OCI-LY3 (cell line): ENCODE measurements around the gene FBXO2.

Experiments
- H2AFZ ChIP-seq: fragments of 200-600, 300-600 bp; shearing (Covaris generic); 2 replicates; pipeline ENCODE4 v1.6.0; 2014; ENCODE audit warnings: antibody characterized with exemption, low read depth, low read length
- H3K27ac ChIP-seq: fragments of 200-600, 300-600 bp; sonication (generic); 2 replicates; pipeline ENCODE4 v1.5.1; 2014; ENCODE audit warnings: mild to moderate bottlenecking, low read length, moderate library complexity, mixed read lengths
- H3K27me3 ChIP-seq: fragments of 200-600, 300-600 bp; sonication (generic); 2 replicates; pipeline ENCODE4 v1.6.1; 2014; ENCODE audit warnings: low read depth, low read length, mixed read lengths
- H3K36me3 ChIP-seq: fragments of 200-600, 300-600 bp; sonication (generic); replicated peaks from 2 replicates; pipeline ENCODE3; 2014; ENCODE audit warnings: low read depth, low read length, mixed read lengths
- H3K4me1 ChIP-seq: fragments of 300-600, 200-600 bp; sonication (generic); 2 replicates; pipeline ENCODE4 v1.6.1; 2014; ENCODE audit warnings: low read length, mixed read lengths
- H3K4me2 ChIP-seq: fragments of 200-600, 300-600 bp; sonication (generic); 2 replicates; pipeline ENCODE4 v1.6.1; 2014; ENCODE audit warnings: low read length, mixed read lengths
- H3K4me3 ChIP-seq: fragments of 300-600, 200-600 bp; sonication (generic); 2 replicates; pipeline ENCODE4 v1.5.1; 2014; ENCODE audit warnings: antibody characterized with exemption, mild to moderate bottlenecking, low read length, moderate library complexity
- H3K79me2 ChIP-seq: fragments of 300-600, 200-600 bp; shearing (Covaris generic); 2 replicates; pipeline ENCODE4 v1.6.1; 2014; ENCODE audit warnings: mild to moderate bottlenecking, low read length, mixed read lengths
- H3K9ac ChIP-seq: fragments of 300-600, 200-600 bp; shearing (Covaris generic); 2 replicates; pipeline ENCODE4 v1.6.0; 2014; ENCODE audit warnings: mild to moderate bottlenecking, low read length, moderate library complexity
- H3K9me3 ChIP-seq: fragments of 200-600, 300-600 bp; shearing (Covaris generic); 2 replicates; pipeline ENCODE4 v1.6.1; 2014; ENCODE audit warnings: low read length, mixed read lengths; ENCODE audit not compliant: insufficient read depth
- H4K20me1 ChIP-seq: fragments of 200-600, 300-600 bp; sonication (generic); 2 replicates; pipeline ENCODE4 v1.6.1; 2016; ENCODE audit warnings: low read length, mixed read lengths; ENCODE audit not compliant: insufficient read depth
- CTCF ChIP-seq: fragments of 200-600, 300-600 bp; sonication (generic); IDR thresholded peaks from 2 replicates; pipeline ENCODE4 v1.5.1; 2014; ENCODE audit warnings: antibody characterized with exemption, low read length, low read depth
- EZH2phosphoT487 ChIP-seq: fragments of 200-600 bp; shearing (Covaris generic); IDR thresholded peaks from 2 replicates; pipeline ENCODE4 v1.6.1; 2018; ENCODE audit warnings: antibody characterized with exemption, mixed run types, low read depth

FBXO2 gene

GRCh38 chr1:11617741-11618140, 36.5 kb downstream of the FBXO2 start:
- H3K36me3 ChIP-seq, result no peaks in the 10 kb centered on the region
- no peak overlapping the region for H3K27ac ChIP-seq
- H3K4me3 ChIP-seq, result no peak overlapping the region
- TF ChIP-seq CTCF, result no peak
- no peak for TF ChIP-seq EZH2phosphoT487
- no peaks in the 10 kb centered on the region for H4K20me1 ChIP-seq
- H3K27me3 ChIP-seq, result no peaks in the 10 kb centered on the region
- H3K79me2 ChIP-seq, result no peaks in the 10 kb centered on the region
- H3K9ac ChIP-seq, result no peak overlapping the region
- no peak overlapping the region for H2AFZ ChIP-seq
- H3K4me1 ChIP-seq, result no peaks in the 10 kb centered on the region
- H3K4me2 ChIP-seq, result no peak overlapping the region
- no peaks in the 10 kb centered on the region for H3K9me3 ChIP-seq

GRCh38 chr1:11617314-11617713, 36.9 kb downstream of the FBXO2 start:
- Histone ChIP-seq H3K9ac (no peak overlapping the region), H3K79me2 (no peaks in the 10 kb centered on the region), H4K20me1 (no peaks in the 10 kb centered on the region), H3K4me1 (no peaks in the 10 kb centered on the region), H3K27me3 (0 out of 2 replicates have a peak, but pooled peaks cover 2% of the 10 kb centered on the region), H3K36me3 (no peaks in the 10 kb centered on the region), H3K27ac (no peak overlapping the region), H2AFZ (no peak overlapping the region), H3K4me2 (no peak overlapping the region), H3K9me3 (no peaks in the 10 kb centered on the region), H3K4me3 (no peak overlapping the region)
- TF ChIP-seq EZH2phosphoT487, result no peak
- no peak for TF ChIP-seq CTCF

- H3K9me3 ChIP-seq, result no peaks in the 10 kb centered on the region
- H3K27ac ChIP-seq, result no peak overlapping the region
- no peak overlapping the region for H3K9ac ChIP-seq
- H3K27me3 ChIP-seq, result 0 out of 2 replicates have a peak, but pooled peaks cover 2% of the 10 kb centered on the region
- H2AFZ ChIP-seq, result no peak overlapping the region
- no peaks in the 10 kb centered on the region for H3K4me1 ChIP-seq
- TF ChIP-seq CTCF (no peak), EZH2phosphoT487 (no peak)
- no peaks in the 10 kb centered on the region for H4K20me1 ChIP-seq
- H3K36me3 ChIP-seq, result no peaks in the 10 kb centered on the region
- H3K4me3 ChIP-seq, result no peak overlapping the region
- no peak overlapping the region for H3K4me2 ChIP-seq
- H3K79me2 ChIP-seq, result no peaks in the 10 kb centered on the region
These were observed 37.5 kb downstream of the FBXO2 start for GRCh38 chr1:11616766-11617165.

GRCh38 chr1:11615090-11615489, 39.1 kb downstream of the FBXO2 start:
- TF ChIP-seq EZH2phosphoT487 (no peak), CTCF (no peak)
- Histone ChIP-seq H3K27me3 (0 out of 2 replicates have a peak, but pooled peaks cover 2% of the 10 kb centered on the region), H3K4me2 (no peak overlapping the region), H3K9ac (no peak overlapping the region), H3K36me3 (no peaks in the 10 kb centered on the region), H3K79me2 (no peaks in the 10 kb centered on the region), H3K4me1 (no peaks in the 10 kb centered on the region), H4K20me1 (no peaks in the 10 kb centered on the region), H3K9me3 (no peaks in the 10 kb centered on the region), H2AFZ (no peak overlapping the region), H3K27ac (no peak overlapping the region), H3K4me3 (no peak overlapping the region)
